ENCODE measurements around the gene ZNF611. TPM values are rescaled to one million over a fixed set of nuclear protein-coding genes. Genes with fewer than 3 reads are reported as not detected.

The ZNF611 gene
- total RNA-seq, 2 donors from 2014 or later: 19.9 to 41.8 TPM

Other genes starting within 250 kb of the ZNF611 start
- gene ZNF808, start 207.4 kb downstream of the ZNF611 start, total RNA-seq: 10 to 100 TPM; 20.5 to 45.0 TPM
- gene ZNF701, start 164.8 kb downstream of the ZNF611 start, total RNA-seq: 10 to 100 TPM; 15.1 to 41.6 TPM
- 10 to 100 TPM; 31.2 to 41.8 TPM for gene ZNF83, start 96.7 kb downstream of the ZNF611 start, total RNA-seq
- gene ZNF600, start 51.7 kb upstream of the ZNF611 start, total RNA-seq: 10 to 100 TPM in 1 of 2 donors, 1 to 10 TPM in 1; 8.0 to 15.1 TPM
- gene ZNF28, start 86.6 kb upstream of the ZNF611 start, total RNA-seq: 10 to 100 TPM; 14.3 to 18.8 TPM
- gene ZNF468, start 122.6 kb upstream of the ZNF611 start, total RNA-seq: 10 to 100 TPM in 1 of 2 donors, 1 to 10 TPM in 1; 8.9 to 14.2 TPM
- gene ZNF320, start 162.6 kb upstream of the ZNF611 start, total RNA-seq: 1 to 10 TPM; 3.3 to 9.4 TPM
- 1 to 10 TPM; 3.3 to 8.0 TPM for gene ZNF888, start 188.4 kb upstream of the ZNF611 start, total RNA-seq
- gene ZNF816, start 227.8 kb upstream of the ZNF611 start, total RNA-seq: 1 to 10 TPM; 5.7 to 7.1 TPM